ENCODE data around the gene SFTA2. TPM values are rescaled to one million over a fixed set of nuclear protein-coding genes. Genes with fewer than 3 reads are reported as not detected.

Gene SFTA2
- polyA plus RNA-seq, 4 donors = 0.83 to 3.2 (median 1.6) TPM; not detected in 1

DNA sequence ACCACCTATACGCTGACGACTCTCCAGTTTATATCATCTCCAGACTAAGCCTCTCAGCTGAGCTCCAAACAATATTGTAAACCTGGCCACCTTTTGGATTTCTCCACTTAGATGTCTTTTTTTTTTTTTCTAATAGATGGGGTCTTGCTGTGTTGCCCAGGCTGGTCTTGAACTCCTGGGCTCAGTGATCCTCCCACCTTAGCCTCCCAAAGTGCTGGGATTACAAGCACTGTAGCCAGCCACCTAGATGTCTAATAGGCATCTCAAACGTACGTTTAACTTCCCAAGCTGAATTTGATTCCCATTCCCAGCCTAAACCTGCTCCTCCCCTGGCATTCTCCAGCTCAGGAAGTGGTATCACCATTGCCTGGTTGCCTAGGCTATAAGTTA, 42.5 kb downstream of the SFTA2 start:
- DNase-seq = no peak

DNA sequence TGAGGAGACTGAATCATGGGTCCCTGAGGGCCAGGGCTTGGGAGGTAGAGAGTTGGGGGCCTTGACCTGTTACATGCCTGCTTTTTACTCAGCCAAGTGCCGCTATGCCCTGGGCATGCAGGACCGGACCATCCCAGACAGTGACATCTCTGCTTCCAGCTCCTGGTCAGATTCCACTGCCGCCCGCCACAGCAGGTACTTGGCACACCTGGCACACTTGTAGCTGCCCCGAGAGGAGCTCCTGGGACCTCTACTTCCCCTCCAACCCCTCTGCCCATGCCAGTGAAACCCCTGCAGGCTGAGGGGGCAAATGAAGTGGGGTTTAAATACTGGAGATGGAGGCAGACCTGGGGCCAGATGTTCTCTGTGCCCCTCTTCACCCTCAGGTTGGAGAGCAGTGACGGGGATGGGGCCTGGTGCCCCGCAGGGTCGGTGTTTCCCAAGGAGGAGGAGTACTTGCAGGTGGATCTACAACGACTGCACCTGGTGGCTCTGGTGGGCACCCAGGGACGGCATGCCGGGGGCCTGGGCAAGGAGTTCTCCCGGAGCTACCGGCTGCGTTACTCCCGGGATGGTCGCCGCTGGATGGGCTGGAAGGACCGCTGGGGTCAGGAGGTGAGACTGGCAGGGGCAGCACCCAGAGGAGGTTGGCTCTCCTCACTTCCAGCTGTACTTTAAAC, 43.0 kb downstream of the SFTA2 start:
- H3K4me3 ChIP-seq (ENCODE audit: low read depth in 1 of 3, low read length in 3 of 3) = no peak overlapping the region
- peaks cover 0 to 23% (median 3%) of the 10 kb centered on the region in 3 donors for H3K4me1 ChIP-seq (ENCODE audit: control insufficient read depth in 3 of 3, insufficient read depth in 2 of 3, low read depth in 1 of 3, low read length in 2 of 3)
- no peaks in the 10 kb centered on the region for H3K27me3 ChIP-seq (ENCODE audit: control insufficient read depth in 3 of 3, insufficient read depth in 3 of 3, low read length in 3 of 3)
- H3K9me3 ChIP-seq (ENCODE audit: control insufficient read depth in 2 of 2, insufficient read depth in 1 of 2, low read depth in 1 of 2, low read length in 1 of 2) = no peaks in the 10 kb centered on the region
- 89 to 91% (median 89%) methylated on average over 18 of the region's 18 CpGs for WGBS, 3 donors
- DNase-seq = no peak
- H3K36me3 ChIP-seq (ENCODE audit: control insufficient read depth in 3 of 3, insufficient read depth in 2 of 3, low read depth in 1 of 3, low read length in 3 of 3) = peaks cover 0 to 63% (median 21%) of the 10 kb centered on the region in 3 donors
- H3K27ac ChIP-seq (ENCODE audit: low read depth in 1 of 3, low read length in 2 of 3) = no peak overlapping the region
- no peak for FAIRE-seq

More for the DNA sequence above, 42.5 kb downstream of the SFTA2 start:
- H3K4me1 ChIP-seq (ENCODE audit: control insufficient read depth in 3 of 3, insufficient read depth in 2 of 3, low read depth in 1 of 3, low read length in 2 of 3) = peaks cover 0 to 23% (median 3%) of the 10 kb centered on the region in 3 donors
- no peak overlapping the region for H3K27ac ChIP-seq (ENCODE audit: low read depth in 1 of 3, low read length in 2 of 3)
- FAIRE-seq = no peak
- H3K36me3 ChIP-seq (ENCODE audit: control insufficient read depth in 3 of 3, insufficient read depth in 2 of 3, low read depth in 1 of 3, low read length in 3 of 3) = peaks cover 3 to 69% (median 23%) of the 10 kb centered on the region in 3 donors
- no peaks in the 10 kb centered on the region for H3K9me3 ChIP-seq (ENCODE audit: control insufficient read depth in 2 of 2, insufficient read depth in 1 of 2, low read depth in 1 of 2, low read length in 1 of 2)
- H3K27me3 ChIP-seq (ENCODE audit: control insufficient read depth in 3 of 3, insufficient read depth in 3 of 3, low read length in 3 of 3) = no peaks in the 10 kb centered on the region
- WGBS, 3 donors = 74 to 90% (median 81%) methylated on average over 4 of the region's 4 CpGs
- no peak overlapping the region for H3K4me3 ChIP-seq (ENCODE audit: low read depth in 1 of 3, low read length in 3 of 3)

DNA sequence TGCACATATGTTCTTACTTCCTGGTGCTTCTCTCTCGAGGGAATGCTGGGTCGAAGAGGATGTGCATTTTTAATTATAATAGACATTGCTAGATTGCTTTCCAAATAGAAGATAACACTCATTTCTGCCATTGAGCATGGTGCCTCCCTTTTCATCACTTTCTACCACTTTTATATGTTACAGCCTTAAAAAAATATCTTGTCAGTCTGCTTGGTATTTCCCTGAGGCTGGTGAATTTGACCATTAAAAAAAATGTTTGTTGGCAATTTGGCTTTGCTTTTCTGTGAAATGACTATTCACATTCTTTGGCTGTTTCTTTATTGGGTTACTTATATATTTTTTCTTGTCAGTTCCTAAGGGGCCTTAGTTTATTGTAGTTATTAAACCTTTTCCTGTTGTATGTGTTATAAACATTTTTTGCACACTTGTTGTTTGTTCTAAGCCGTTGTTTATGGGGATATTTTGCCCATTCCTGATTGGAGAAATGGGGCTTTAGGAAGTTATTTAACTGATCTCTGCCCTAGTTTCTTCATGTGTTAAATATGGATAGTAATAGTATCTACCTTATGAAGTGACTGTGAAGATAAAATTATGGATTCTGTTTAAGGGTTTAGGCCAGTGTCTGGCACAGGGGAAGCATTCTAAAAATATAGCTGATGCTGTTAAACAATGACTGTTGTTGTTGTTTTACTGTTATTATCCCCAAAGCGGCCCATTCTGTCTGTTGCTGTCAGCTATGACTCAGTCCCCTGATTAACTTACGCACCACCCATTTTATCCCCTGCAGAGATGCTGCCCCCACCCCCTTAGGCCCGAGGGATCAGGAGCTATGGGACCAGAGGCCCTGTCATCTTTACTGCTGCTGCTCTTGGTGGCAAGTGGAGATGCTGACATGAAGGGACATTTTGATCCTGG, 43.8 kb downstream of the SFTA2 start:
- Histone ChIP-seq H3K27me3 (ENCODE audit: control insufficient read depth in 3 of 3, insufficient read depth in 3 of 3, low read length in 3 of 3) (no peaks in the 10 kb centered on the region), H3K27ac (ENCODE audit: low read depth in 1 of 3, low read length in 2 of 3) (no peak overlapping the region), H3K4me3 (ENCODE audit: low read depth in 1 of 3, low read length in 3 of 3) (no peak overlapping the region), H3K4me1 (ENCODE audit: control insufficient read depth in 3 of 3, insufficient read depth in 2 of 3, low read depth in 1 of 3, low read length in 2 of 3) (peaks cover 0 to 23% (median 3%) of the 10 kb centered on the region in 3 donors), H3K9me3 (ENCODE audit: control insufficient read depth in 2 of 2, insufficient read depth in 1 of 2, low read depth in 1 of 2, low read length in 1 of 2) (no peaks in the 10 kb centered on the region), H3K36me3 (ENCODE audit: control insufficient read depth in 3 of 3, insufficient read depth in 2 of 3, low read depth in 1 of 3, low read length in 3 of 3) (peaks cover 0 to 55% (median 21%) of the 10 kb centered on the region in 3 donors)
- DNase-seq = no peak
- no peak for FAIRE-seq
- WGBS, 3 donors = 45 to 58% (median 56%) methylated on average over 6 of the region's 6 CpGs

GRCh38 chr6:30886897-30887255, 45.1 kb downstream of the SFTA2 start:
- Histone ChIP-seq H3K4me3 (ENCODE audit: low read depth in 1 of 3, low read length in 3 of 3) (no peak overlapping the region), H3K36me3 (ENCODE audit: control insufficient read depth in 3 of 3, insufficient read depth in 2 of 3, low read depth in 1 of 3, low read length in 3 of 3) (peaks cover 0 to 42% (median 15%) of the 10 kb centered on the region in 3 donors), H3K27ac (ENCODE audit: low read depth in 1 of 3, low read length in 2 of 3) (peak overlapping the region in 2 of 3 donors; percentile 77 to 91), H3K4me1 (ENCODE audit: control insufficient read depth in 3 of 3, insufficient read depth in 2 of 3, low read depth in 1 of 3, low read length in 2 of 3) (peaks cover 0 to 32% (median 3%) of the 10 kb centered on the region in 3 donors), H3K27me3 (ENCODE audit: control insufficient read depth in 3 of 3, insufficient read depth in 3 of 3, low read length in 3 of 3) (no peaks in the 10 kb centered on the region), H3K9me3 (ENCODE audit: control insufficient read depth in 2 of 2, insufficient read depth in 1 of 2, low read depth in 1 of 2, low read length in 1 of 2) (no peaks in the 10 kb centered on the region)
- FAIRE-seq (no peak), DNase-seq (no peak)

DNA sequence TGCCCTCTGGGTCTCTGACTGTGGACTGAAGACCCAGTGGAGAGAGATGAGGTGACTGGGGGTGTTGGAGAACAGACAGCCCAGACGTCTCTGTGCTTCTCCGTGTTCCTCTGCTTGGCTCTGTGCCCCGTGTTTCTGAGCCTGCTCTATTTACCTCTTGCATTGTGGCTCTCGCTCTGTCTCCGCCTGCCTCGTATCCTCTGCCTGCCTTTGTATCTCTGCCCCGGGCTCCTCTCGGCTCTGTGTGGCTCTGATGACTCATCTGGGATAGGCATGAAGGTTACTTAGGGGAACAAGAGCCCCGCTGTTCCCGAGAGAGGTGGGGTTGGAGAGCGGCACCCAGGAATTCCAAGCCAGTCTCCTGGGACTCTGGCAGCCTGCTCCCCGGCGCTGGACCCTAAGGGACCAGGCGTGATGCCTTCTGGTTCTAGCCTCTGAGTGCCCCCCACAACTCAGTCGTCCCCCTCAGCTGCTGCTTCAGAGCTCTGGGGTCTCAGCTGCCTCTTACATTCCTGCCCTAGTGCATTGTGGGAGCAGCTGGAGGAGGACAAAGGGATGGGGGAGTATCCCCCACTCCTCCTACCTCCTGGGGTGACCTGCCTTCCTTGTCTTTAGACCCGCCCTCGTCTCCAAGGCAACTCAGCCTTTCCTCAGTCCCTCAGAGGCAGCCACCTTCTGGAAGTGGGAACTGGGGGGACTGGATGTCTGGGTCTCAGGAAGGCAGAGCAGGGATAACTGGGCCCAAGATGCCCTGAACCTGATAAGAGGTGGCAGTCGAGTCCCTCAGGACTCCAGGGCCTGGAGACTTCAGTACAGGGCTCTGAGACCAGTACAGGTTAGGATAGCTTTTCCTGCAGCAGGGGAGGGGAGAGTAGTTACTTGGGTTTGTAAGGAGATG, 45.7 kb downstream of the SFTA2 start:
- Histone ChIP-seq H3K27ac (ENCODE audit: low read depth in 1 of 3, low read length in 2 of 3) (peak overlapping the region; percentile 77 to 91 (median 79)), H3K27me3 (ENCODE audit: control insufficient read depth in 3 of 3, insufficient read depth in 3 of 3, low read length in 3 of 3) (no peaks in the 10 kb centered on the region), H3K4me3 (ENCODE audit: low read depth in 1 of 3, low read length in 3 of 3) (peak overlapping the region in 2 of 3 donors; percentile 75 to 88), H3K36me3 (ENCODE audit: control insufficient read depth in 3 of 3, insufficient read depth in 2 of 3, low read depth in 1 of 3, low read length in 3 of 3) (peaks cover 0 to 36% (median 11%) of the 10 kb centered on the region in 3 donors), H3K9me3 (ENCODE audit: control insufficient read depth in 2 of 2, insufficient read depth in 1 of 2, low read depth in 1 of 2, low read length in 1 of 2) (no peaks in the 10 kb centered on the region), H3K4me1 (ENCODE audit: control insufficient read depth in 3 of 3, insufficient read depth in 2 of 3, low read depth in 1 of 3, low read length in 2 of 3) (peaks cover 0 to 35% (median 3%) of the 10 kb centered on the region in 3 donors)
- DNase-seq (peak; percentile 85 to 88), FAIRE-seq (no peak)
- 10 to 28% (median 26%) methylated on average over 15 to 18 of the region's 18 CpGs for WGBS, 3 donors

DNA sequence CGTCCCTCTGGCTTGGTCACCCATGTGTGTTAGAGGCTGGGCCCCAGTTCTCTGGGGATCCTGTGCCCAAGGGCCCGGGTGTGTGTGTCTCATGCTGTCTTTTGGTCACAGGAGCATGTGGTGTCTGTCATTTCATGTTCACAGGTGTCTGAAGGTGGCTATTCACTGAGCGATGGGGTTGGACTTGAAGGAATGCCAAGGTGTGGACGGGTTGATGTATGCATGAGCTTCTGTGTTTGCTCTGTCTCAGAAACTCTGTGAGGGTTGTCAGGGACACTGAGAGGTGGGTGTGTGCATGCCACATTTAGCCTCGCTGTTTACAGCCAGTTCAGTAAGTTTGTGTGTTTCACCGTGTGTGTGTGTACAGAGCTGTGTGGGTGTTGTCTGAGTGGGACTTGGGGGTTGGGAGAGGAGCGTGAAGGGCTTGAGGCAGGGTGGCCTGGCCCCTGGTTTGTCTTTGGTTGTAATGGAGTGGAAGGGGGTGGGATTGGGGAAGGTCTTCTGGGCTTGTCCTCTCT, 46.4 kb downstream of the SFTA2 start:
- H3K4me3 ChIP-seq (ENCODE audit: low read depth in 1 of 3, low read length in 3 of 3) = peak overlapping the region in 2 of 3 donors; percentile 75 to 88
- no peaks in the 10 kb centered on the region for H3K27me3 ChIP-seq (ENCODE audit: control insufficient read depth in 3 of 3, insufficient read depth in 3 of 3, low read length in 3 of 3)
- H3K4me1 ChIP-seq (ENCODE audit: control insufficient read depth in 3 of 3, insufficient read depth in 2 of 3, low read depth in 1 of 3, low read length in 2 of 3) = peaks cover 0 to 37% (median 3%) of the 10 kb centered on the region in 3 donors
- 10 to 25% (median 23%) methylated on average over 7 of the region's 7 CpGs for WGBS, 3 donors
- peaks cover 0 to 29% (median 9%) of the 10 kb centered on the region in 3 donors for H3K36me3 ChIP-seq (ENCODE audit: control insufficient read depth in 3 of 3, insufficient read depth in 2 of 3, low read depth in 1 of 3, low read length in 3 of 3)
- FAIRE-seq (no peak), DNase-seq (peak; percentile 72 to 79)
- peak overlapping the region; percentile 77 to 94 (median 91) for H3K27ac ChIP-seq (ENCODE audit: low read depth in 1 of 3, low read length in 2 of 3)
- no peaks in the 10 kb centered on the region for H3K9me3 ChIP-seq (ENCODE audit: control insufficient read depth in 2 of 2, insufficient read depth in 1 of 2, low read depth in 1 of 2, low read length in 1 of 2)

- H3K27ac ChIP-seq (ENCODE audit: low read depth in 1 of 3, low read length in 2 of 3) = peak overlapping the region; percentile 77 to 94 (median 91)
- no peaks in the 10 kb centered on the region for H3K27me3 ChIP-seq (ENCODE audit: control insufficient read depth in 3 of 3, insufficient read depth in 3 of 3, low read length in 3 of 3)
- 3 to 8% (median 4%) methylated on average over 36 to 59 of the region's 59 CpGs for WGBS, 3 donors
- DNase-seq (peak; percentile 40 to 51), FAIRE-seq (no peak)
- H3K9me3 ChIP-seq (ENCODE audit: control insufficient read depth in 2 of 2, insufficient read depth in 1 of 2, low read depth in 1 of 2, low read length in 1 of 2) = no peaks in the 10 kb centered on the region
- peaks cover 0 to 22% (median 6%) of the 10 kb centered on the region in 3 donors for H3K36me3 ChIP-seq (ENCODE audit: control insufficient read depth in 3 of 3, insufficient read depth in 2 of 3, low read depth in 1 of 3, low read length in 3 of 3)
- peaks cover 0 to 39% (median 3%) of the 10 kb centered on the region in 3 donors for H3K4me1 ChIP-seq (ENCODE audit: control insufficient read depth in 3 of 3, insufficient read depth in 2 of 3, low read depth in 1 of 3, low read length in 2 of 3)
- H3K4me3 ChIP-seq (ENCODE audit: low read depth in 1 of 3, low read length in 3 of 3) = peak overlapping the region; percentile 61 to 88 (median 75)
Measured at GRCh38 chr6:30884521-30885480, 47.2 kb downstream of the SFTA2 start.

Data from small intestine (tissue), 7 donors.